Choroid plexus epithelial cell (primary cell): Measurements from ENCODE around the gene LRRIQ4.

Source experiments
- DNase-seq: peaks from one replicate; pipeline ENCODE4 v3.0.0-alpha.2; 2010; ENCODE audit warnings: low read depth
- H3K4me3 ChIP-seq: 2 replicates; pipeline ENCODE4 v1.5.1; 2011; ENCODE audit warnings: low read depth, mild to moderate bottlenecking, control low read depth, low read length, moderate library complexity
- CTCF ChIP-seq: conservative IDR thresholded peaks from 2 replicates; pipeline ENCODE4 v1.5.1; 2011; ENCODE audit warnings: low read depth, mild to moderate bottlenecking, control low read depth, inconsistent platforms, low read length, moderate library complexity

LRRIQ4 gene

GRCh38 chr3:169811631-169812331 lies 889 bp upstream of the LRRIQ4 start:
- peak; percentile 76 for DNase-seq
- H3K4me3 ChIP-seq: peak overlapping the region; percentile 67

GRCh38 chr3:169813278-169813677 lies 608 bp downstream of the LRRIQ4 start:
- H3K4me3 ChIP-seq: peak overlapping the region; percentile 67

More at GRCh38 chr3:169811631-169812331, 889 bp upstream of the LRRIQ4 start:
- no peak for TF ChIP-seq CTCF

GRCh38 chr3:169813757-169814517 lies 1.3 kb downstream of the LRRIQ4 start:
- peak overlapping the region; percentile 67 for H3K4me3 ChIP-seq
- DNase-seq: peak; percentile 37

More at GRCh38 chr3:169813278-169813677, 608 bp downstream of the LRRIQ4 start:
- no peak for DNase-seq
- TF ChIP-seq CTCF: no peak

GRCh38 chr3:169815590-169816150 lies 3.0 kb downstream of the LRRIQ4 start:
- no peak overlapping the region for H3K4me3 ChIP-seq
- no peak for DNase-seq
- no peak for TF ChIP-seq CTCF

More at GRCh38 chr3:169813757-169814517, 1.3 kb downstream of the LRRIQ4 start:
- peak; percentile 49 for TF ChIP-seq CTCF

GRCh38 chr3:169818316-169818715 lies 5.6 kb downstream of the LRRIQ4 start:
- DNase-seq: peak; percentile 65
- no peak for TF ChIP-seq CTCF

GRCh38 chr3:169822091-169822490 lies 9.4 kb downstream of the LRRIQ4 start:
- no peak for TF ChIP-seq CTCF
- DNase-seq: no peak

More at GRCh38 chr3:169818316-169818715, 5.6 kb downstream of the LRRIQ4 start:
- no peak overlapping the region for H3K4me3 ChIP-seq

More at GRCh38 chr3:169822091-169822490, 9.4 kb downstream of the LRRIQ4 start:
- no peak overlapping the region for H3K4me3 ChIP-seq
